ENCODE data around the gene PRAC2. TPM values are rescaled to one million over a fixed set of nuclear protein-coding genes. Genes with fewer than 3 reads are reported as not detected.

PRAC2 gene
- total and polyA plus RNA-seq, 5 donors from 2014 or later, result not detected

- Mint-ChIP-seq H3K27ac (no peak overlapping the region), H3K4me3 (peak overlapping the region in 2 of 4 donors; percentile 56 to 60), H3K4me1 (peaks cover 0 to 31% (median 16%) of the 10 kb centered on the region in 4 donors), H3K27me3 (peaks cover 97% of the 10 kb centered on the region), H3K9me3 (peaks cover 0 to 11% (median 1%) of the 10 kb centered on the region in 7 donors), H3K36me3 (no peaks in the 10 kb centered on the region)
- DNase-seq, result no peak
- peaks cover 1 to 5% of the 10 kb centered on the region in 2 experiments for H3K9me3 ChIP-seq (ENCODE audit: control insufficient read depth in 2 of 2, low read length in 2 of 2)
- peaks cover 51% of the 10 kb centered on the region for H3K27me3 ChIP-seq (ENCODE audit: control insufficient read depth, insufficient read depth, low read length)
- H3K27ac ChIP-seq (ENCODE audit: insufficient read depth, low read length, poor library complexity, severe bottlenecking), result no peak overlapping the region
- peaks cover 26% of the 10 kb centered on the region for H3K4me1 ChIP-seq (ENCODE audit: control insufficient read depth, insufficient read depth, low read length, poor library complexity, severe bottlenecking)
- ATAC-seq (ENCODE audit: low read depth in 2 of 2), result no peak
- H3K4me3 ChIP-seq (ENCODE audit: low read depth, low read length), result no peak overlapping the region
- H3K36me3 ChIP-seq (ENCODE audit: control insufficient read depth, insufficient read depth, low read length), result no peaks in the 10 kb centered on the region
These were observed 5.4 kb upstream of the PRAC2 start for GRCh38 chr17:48717367-48718226.

GRCh38 chr17:48718227-48718760, 4.7 kb upstream of the PRAC2 start:
- Mint-ChIP-seq H3K4me1 (peaks cover 0 to 34% (median 17%) of the 10 kb centered on the region in 4 donors), H3K9me3 (peaks cover 0 to 11% (median 1%) of the 10 kb centered on the region in 7 donors), H3K27me3 (peaks cover 97% of the 10 kb centered on the region), H3K36me3 (no peaks in the 10 kb centered on the region), H3K27ac (no peak overlapping the region), H3K4me3 (peak overlapping the region in 2 of 4 donors; percentile 15 to 59)
- Histone ChIP-seq H3K9me3 (ENCODE audit: control insufficient read depth in 2 of 2, low read length in 2 of 2) (peaks cover 1 to 5% of the 10 kb centered on the region in 2 experiments), H3K4me1 (ENCODE audit: control insufficient read depth, insufficient read depth, low read length, poor library complexity, severe bottlenecking) (peaks cover 33% of the 10 kb centered on the region), H3K36me3 (ENCODE audit: control insufficient read depth, insufficient read depth, low read length) (no peaks in the 10 kb centered on the region), H3K4me3 (ENCODE audit: low read depth, low read length) (no peak overlapping the region), H3K27ac (ENCODE audit: insufficient read depth, low read length, poor library complexity, severe bottlenecking) (no peak overlapping the region), H3K27me3 (ENCODE audit: control insufficient read depth, insufficient read depth, low read length) (peaks cover 51% of the 10 kb centered on the region)
- ATAC-seq (ENCODE audit: low read depth in 2 of 2), result no peak
- DNase-seq, result no peak

GRCh38 chr17:48718761-48719641, 4.0 kb upstream of the PRAC2 start:
- peaks cover 0 to 11% (median 1%) of the 10 kb centered on the region in 7 donors for H3K9me3 Mint-ChIP-seq
- H3K36me3 ChIP-seq (ENCODE audit: control insufficient read depth, insufficient read depth, low read length), result no peaks in the 10 kb centered on the region
- peaks cover 97% of the 10 kb centered on the region for H3K27me3 Mint-ChIP-seq
- H3K27ac Mint-ChIP-seq, result peak overlapping the region in 1 of 3 donors; percentile 79
- peaks cover 1 to 5% of the 10 kb centered on the region in 2 experiments for H3K9me3 ChIP-seq (ENCODE audit: control insufficient read depth in 2 of 2, low read length in 2 of 2)
- H3K36me3 Mint-ChIP-seq, result no peaks in the 10 kb centered on the region
- no peak overlapping the region for H3K4me3 ChIP-seq (ENCODE audit: low read depth, low read length)
- no peak overlapping the region for H3K27ac ChIP-seq (ENCODE audit: insufficient read depth, low read length, poor library complexity, severe bottlenecking)
- peaks cover 4 to 41% (median 22%) of the 10 kb centered on the region in 4 donors for H3K4me1 Mint-ChIP-seq
- no peak for ATAC-seq (ENCODE audit: low read depth in 2 of 2)
- peak in 1 of 3 donors; percentile 19 for DNase-seq
- peaks cover 40% of the 10 kb centered on the region for H3K4me1 ChIP-seq (ENCODE audit: control insufficient read depth, insufficient read depth, low read length, poor library complexity, severe bottlenecking)
- peaks cover 55% of the 10 kb centered on the region for H3K27me3 ChIP-seq (ENCODE audit: control insufficient read depth, insufficient read depth, low read length)
- peak overlapping the region in 2 of 4 donors; percentile 33 to 59 for H3K4me3 Mint-ChIP-seq

GRCh38 chr17:48719642-48720265, 3.2 kb upstream of the PRAC2 start:
- H3K27ac ChIP-seq (ENCODE audit: insufficient read depth, low read length, poor library complexity, severe bottlenecking), result no peak overlapping the region
- no peak overlapping the region for H3K4me3 ChIP-seq (ENCODE audit: low read depth, low read length)
- no peaks in the 10 kb centered on the region for H3K36me3 ChIP-seq (ENCODE audit: control insufficient read depth, insufficient read depth, low read length)
- H3K4me1 Mint-ChIP-seq, result peaks cover 7 to 49% (median 28%) of the 10 kb centered on the region in 4 donors
- H3K9me3 Mint-ChIP-seq, result peaks cover 0 to 11% (median 1%) of the 10 kb centered on the region in 7 donors
- peaks cover 97% of the 10 kb centered on the region for H3K27me3 Mint-ChIP-seq
- ATAC-seq (ENCODE audit: low read depth in 2 of 2) (no peak), DNase-seq (no peak)
- peaks cover 48% of the 10 kb centered on the region for H3K4me1 ChIP-seq (ENCODE audit: control insufficient read depth, insufficient read depth, low read length, poor library complexity, severe bottlenecking)
- peak overlapping the region in 2 of 4 donors; percentile 37 to 74 for H3K4me3 Mint-ChIP-seq
- H3K27ac Mint-ChIP-seq, result no peak overlapping the region
- H3K27me3 ChIP-seq (ENCODE audit: control insufficient read depth, insufficient read depth, low read length), result peaks cover 55% of the 10 kb centered on the region
- peaks cover 1 to 5% of the 10 kb centered on the region in 2 experiments for H3K9me3 ChIP-seq (ENCODE audit: control insufficient read depth in 2 of 2, low read length in 2 of 2)
- H3K36me3 Mint-ChIP-seq, result no peaks in the 10 kb centered on the region

GRCh38 chr17:48720266-48721008, 2.5 kb upstream of the PRAC2 start:
- ATAC-seq (ENCODE audit: low read depth in 2 of 2) (no peak), DNase-seq (no peak)
- peaks cover 55% of the 10 kb centered on the region for H3K4me1 ChIP-seq (ENCODE audit: control insufficient read depth, insufficient read depth, low read length, poor library complexity, severe bottlenecking)
- Mint-ChIP-seq H3K9me3 (peaks cover 0 to 11% (median 2%) of the 10 kb centered on the region in 7 donors), H3K36me3 (no peaks in the 10 kb centered on the region), H3K27me3 (peaks cover 98% of the 10 kb centered on the region), H3K27ac (peak overlapping the region in 1 of 3 donors; percentile 70), H3K4me3 (peak overlapping the region; percentile 3 to 76 (median 30)), H3K4me1 (peaks cover 7 to 56% (median 29%) of the 10 kb centered on the region in 4 donors)
- no peaks in the 10 kb centered on the region for H3K36me3 ChIP-seq (ENCODE audit: control insufficient read depth, insufficient read depth, low read length)
- H3K9me3 ChIP-seq (ENCODE audit: control insufficient read depth in 2 of 2, low read length in 2 of 2), result peaks cover 1 to 5% of the 10 kb centered on the region in 2 experiments
- H3K27ac ChIP-seq (ENCODE audit: insufficient read depth, low read length, poor library complexity, severe bottlenecking), result no peak overlapping the region
- no peak overlapping the region for H3K4me3 ChIP-seq (ENCODE audit: low read depth, low read length)
- peaks cover 52% of the 10 kb centered on the region for H3K27me3 ChIP-seq (ENCODE audit: control insufficient read depth, insufficient read depth, low read length)

- Mint-ChIP-seq H3K9me3 (peaks cover 0 to 11% (median 2%) of the 10 kb centered on the region in 7 donors), H3K27me3 (peaks cover 100% of the 10 kb centered on the region), H3K4me1 (peaks cover 7 to 55% (median 28%) of the 10 kb centered on the region in 4 donors), H3K4me3 (peak overlapping the region in 1 of 4 donors; percentile 3), H3K36me3 (no peaks in the 10 kb centered on the region), H3K27ac (no peak overlapping the region)
- no peak overlapping the region for H3K4me3 ChIP-seq (ENCODE audit: low read depth, low read length)
- peaks cover 53% of the 10 kb centered on the region for H3K4me1 ChIP-seq (ENCODE audit: control insufficient read depth, insufficient read depth, low read length, poor library complexity, severe bottlenecking)
- peaks cover 56% of the 10 kb centered on the region for H3K27me3 ChIP-seq (ENCODE audit: control insufficient read depth, insufficient read depth, low read length)
- no peak for DNase-seq
- ATAC-seq (ENCODE audit: low read depth in 2 of 2), result no peak
- H3K9me3 ChIP-seq (ENCODE audit: control insufficient read depth in 2 of 2, low read length in 2 of 2), result peaks cover 1 to 5% of the 10 kb centered on the region in 2 experiments
- H3K36me3 ChIP-seq (ENCODE audit: control insufficient read depth, insufficient read depth, low read length), result no peaks in the 10 kb centered on the region
- no peak overlapping the region for H3K27ac ChIP-seq (ENCODE audit: insufficient read depth, low read length, poor library complexity, severe bottlenecking)
These were observed 2.0 kb upstream of the PRAC2 start for GRCh38 chr17:48721009-48721402.
